GM12878 (cell line): Measurements from ENCODE around the gene ANKRD26. TPM values are rescaled to one million over a fixed set of nuclear protein-coding genes. Genes with fewer than 3 reads are reported as not detected.

Experiments used
- ATAC-seq: fragments of 200-7000 bp; cut with Tn5 transposase; 3 replicates; pipeline ENCODE4 v1.9.1; 2020; ENCODE audit warnings: mild to moderate bottlenecking, moderate library complexity
- BruUV-seq: library from RNA; stranded (reverse); fragments of 400-500 nt; replicated peaks from 2 replicates; lab custom pipeline; 2021; lab: Mats Ljungman, UMichigan
- CTCF ChIA-PET: fragments of 300-600 bp; sonication (Branson Sonifier 250); formaldehyde crosslinking; extraction: SDS; loops from one replicate; lab custom pipeline; 2021; ENCODE audit warnings: inconsistent platforms; lab: Yijun Ruan, JAX
- POLR2A ChIA-PET: fragments of 350-600 bp; formaldehyde crosslinking; extraction: SDS; loops from one replicate; lab custom pipeline; 2021; ENCODE audit warnings: inconsistent platforms; lab: Charles Lee
- RAD21 ChIA-PET: fragments of 300-600 bp; sonication (Branson Sonifier 250); formaldehyde crosslinking; loops from one replicate; lab custom pipeline; 2023; ENCODE audit warnings: antibody characterized with exemption; ENCODE audit not compliant: unreplicated experiment; lab: Charles Lee
- SMC1A ChIA-PET: fragments of 300-600 bp; sonication (Branson Sonifier 250); formaldehyde crosslinking; loops from one replicate; lab custom pipeline; 2023; ENCODE audit not compliant: unreplicated experiment, uncharacterized antibody; lab: Charles Lee
- DNase-seq: peaks from one replicate; pipeline ENCODE4 v3.0.0-alpha.2; 2011; ENCODE audit warnings: low read depth, low spot score
- FAIRE-seq: peaks from 3 replicates; lab custom pipeline; 2011; peaks lifted over from hg19 to GRCh38; lab: Jason Lieb, UNC
- H2AFZ ChIP-seq: 2 replicates; pipeline ENCODE4 v1.6.0; 2011; ENCODE audit warnings: low read depth, low read length, control low read depth; ENCODE audit not compliant: control insufficient read depth
- H3K27ac ChIP-seq: 2 replicates; pipeline ENCODE4 v1.5.1; 2011; ENCODE audit warnings: control low read depth; ENCODE audit not compliant: control insufficient read depth, insufficient read depth
- H3K27me3 ChIP-seq, 2 experiments: replicated peaks in 1 of 2; 2 replicates each; pipeline versions ENCODE4 v1.6.0 to v1.6.1; 2011; ENCODE audit warnings: low read length in 1 of 2; ENCODE audit not compliant: control insufficient read depth in 2 of 2, insufficient read depth in 2 of 2
- H3K36me3 ChIP-seq, 2 experiments: 2 replicates each; pipeline ENCODE4 v1.5.1; 2011; ENCODE audit warnings: low read length in 1 of 2; ENCODE audit not compliant: control insufficient read depth in 2 of 2, insufficient read depth in 2 of 2
- H3K4me1 ChIP-seq: 2 replicates; pipeline ENCODE4 v1.6.1; 2011; ENCODE audit warnings: mild to moderate bottlenecking, low read length, moderate library complexity, mixed read lengths; ENCODE audit not compliant: control insufficient read depth, insufficient read depth
- H3K4me2 ChIP-seq: 2 replicates; pipeline ENCODE4 v1.6.0; 2011; ENCODE audit warnings: control low read depth; ENCODE audit not compliant: control insufficient read depth, insufficient read depth
- H3K4me3 ChIP-seq: fragments of 200-600 bp; sonication (generic); 2 replicates; pipeline ENCODE4 v1.5.1; 2016
- H3K79me2 ChIP-seq: 2 replicates; pipeline ENCODE4 v1.6.0; 2011; ENCODE audit warnings: low read length; ENCODE audit not compliant: control insufficient read depth, insufficient read depth
- H3K9ac ChIP-seq: 2 replicates; pipeline ENCODE4 v1.8.0; 2011; ENCODE audit warnings: low read length, control low read depth, mixed read lengths; ENCODE audit not compliant: control insufficient read depth, insufficient read depth
- H3K9me3 ChIP-seq: replicated peaks from 3 replicates; pipeline ENCODE4 v1.5.1; 2011; ENCODE audit warnings: mild to moderate bottlenecking, low read length; ENCODE audit not compliant: control insufficient read depth, insufficient read depth
- H4K20me1 ChIP-seq: 2 replicates; pipeline ENCODE4 v1.6.0; 2011; ENCODE audit not compliant: control insufficient read depth, insufficient read depth
- CREM ChIP-seq: IDR thresholded peaks from 2 replicates; pipeline ENCODE4 v1.6.1; 2014; ENCODE audit warnings: antibody characterized with exemption, low read depth
- HCFC1 ChIP-seq: fragments of 150-350 bp; IDR thresholded peaks from 2 replicates; pipeline ENCODE4 v1.6.1; 2014; ENCODE audit warnings: low read length
- JUNB ChIP-seq: IDR thresholded peaks from 2 replicates; pipeline ENCODE4 v1.6.1; 2016; ENCODE audit warnings: antibody characterized with exemption, mild to moderate bottlenecking
- KLF5 ChIP-seq: fragments of 450-650 bp; IDR thresholded peaks from 2 replicates; pipeline ENCODE4 v1.6.1; 2014; ENCODE audit warnings: mild to moderate bottlenecking; ENCODE audit not compliant: partially characterized antibody
- LARP7 ChIP-seq: fragments of 450-650 bp; IDR thresholded peaks from 2 replicates; pipeline ENCODE4 v1.6.1; 2017; ENCODE audit warnings: mild to moderate bottlenecking
- MEF2A ChIP-seq: IDR thresholded peaks from 2 replicates; pipeline ENCODE4 v1.6.1; 2011; ENCODE audit warnings: low read depth, mild to moderate bottlenecking, low read length, moderate library complexity; ENCODE audit not compliant: insufficient read depth
- NFYA ChIP-seq: IDR thresholded peaks from 2 replicates; pipeline ENCODE4 v1.6.1; 2011; ENCODE audit warnings: low read depth, mild to moderate bottlenecking, low read length, improper control_type of control experiment, borderline replicate concordance
- NFYB ChIP-seq: IDR thresholded peaks from 2 replicates; pipeline ENCODE4 v1.6.1; 2011; ENCODE audit warnings: low read depth, mild to moderate bottlenecking, low read length, improper control_type of control experiment, moderate library complexity; ENCODE audit not compliant: insufficient read depth
- SIN3A ChIP-seq: IDR thresholded peaks from 2 replicates; pipeline ENCODE4 v1.6.1; 2012; ENCODE audit warnings: low read depth, low read length, improper control_type of control experiment
- SP1 ChIP-seq: IDR thresholded peaks from one replicate; pipeline ENCODE4 v1.6.1; 2011; ENCODE audit warnings: low read depth, low read length
- SUPT20H ChIP-seq: IDR thresholded peaks from 2 replicates; pipeline ENCODE4 v1.6.1; 2011; ENCODE audit warnings: low read depth, mild to moderate bottlenecking, low read length, moderate library complexity, borderline replicate concordance; ENCODE audit not compliant: control insufficient read depth
- TCF3 ChIP-seq: IDR thresholded peaks from 2 replicates; pipeline ENCODE4 v1.6.1; 2012; ENCODE audit warnings: low read depth, mild to moderate bottlenecking, low read length, borderline replicate concordance; ENCODE audit not compliant: insufficient read depth
- USF2 ChIP-seq: IDR thresholded peaks from 2 replicates; pipeline ENCODE4 v1.6.1; 2011; ENCODE audit warnings: low read depth, low read length, improper control_type of control experiment, borderline replicate concordance
- WRNIP1 ChIP-seq: IDR thresholded peaks from 2 replicates; pipeline ENCODE4 v1.6.1; 2011; ENCODE audit warnings: low read depth, low read length, improper control_type of control experiment, borderline replicate concordance
- ZSCAN29 ChIP-seq: fragments of 450-650 bp; IDR thresholded peaks from 2 replicates; pipeline ENCODE4 v1.6.1; 2017; ENCODE audit warnings: mild to moderate bottlenecking, moderate library complexity
- WGBS: methylation state at CpG from one replicate; pipeline ENCODE4 v1.1.6; 2016; ENCODE audit warnings: low lambda C conversion rate; ENCODE audit not compliant: insufficient replicate concordance, insufficient coverage; ENCODE audit errors: missing lambda C conversion rate; 5-methylcytosine and 5-hydroxymethylcytosine counted together
- in situ Hi-C: fragments of 300-500 bp; cut with MboI; formaldehyde crosslinking; loops from 9 replicates; pipeline ENCODE4 v1.14.3; 2018; ENCODE audit warnings: mixed read lengths
- intact Hi-C: fragments of 100-400 bp; cut with micrococcal nuclease; formaldehyde crosslinking; loops from one replicate; pipeline ENCODE4 v1.14.2; 2022; ENCODE audit not compliant: unreplicated experiment
- polyA plus RNA-seq, 11 experiments: library from polyadenylated mRNA; depleted of rRNA in 4 of 11; unstranded in 6 of 11; stranded (reverse) in 5 of 11; fragments of >200 nt; fragmentation: Nextera tagmentation in 4 of 11; fragmentation: Illumina TruSeq in 1 of 11; extraction: Ambion mirVana in 4 of 11; extraction: Trizol in 1 of 11; gene quantifications; 1 replicate in 1 of 11; 2 replicates in 10 of 11; pipeline versions ENCODE4 v1.2.1 to v1.2.3, GENCODE V29; 2011 to 2016; ENCODE audit warnings: inconsistent platforms in 2 of 11, missing spikeins in 2 of 11, low read depth in 1 of 11
- total RNA-seq, 4 experiments: library from RNA; depleted of rRNA in 3 of 4; stranded (reverse); fragments of >200 nt in 3 of 4; fragmentation: Illumina TruSeq in 1 of 4; extraction: Trizol in 1 of 4; gene quantifications; 2 replicates each; pipeline versions ENCODE4 v1.2.1 to v1.2.3, GENCODE V29; 2013 to 2021
- TF ChIP-seq, protein P1 (sequence below): fragments of 450-650 bp; IDR thresholded peaks from 2 replicates; pipeline ENCODE4 v1.6.1; 2016; ENCODE audit warnings: mild to moderate bottlenecking
- TF ChIP-seq, protein P2 (sequence below): IDR thresholded peaks from 2 replicates; pipeline ENCODE4 v1.6.1; 2011; ENCODE audit warnings: borderline replicate concordance, low read depth, mild to moderate bottlenecking, moderate library complexity, mixed read lengths, low read length; ENCODE audit not compliant: insufficient read depth; ENCODE audit errors: extremely low read length
- TF ChIP-seq, protein P3 (sequence below): fragments of 450-650 bp; IDR thresholded peaks from 2 replicates; pipeline ENCODE4 v1.6.1; 2017; ENCODE audit warnings: low read depth, mild to moderate bottlenecking, moderate library complexity

The ANKRD26 gene
- total and polyA plus RNA-seq, 10 of the 15 experiments (the other 5 are each of a cell fraction or from before 2014, with no cell fraction given), result 2.3 to 12.0 (median 5.1) TPM

GRCh38 chr10:26977635-26978034 is 122.7 kb downstream of the ANKRD26 start:
- intact Hi-C loops (no loop called here), in situ Hi-C loops (no loop called here)
- no peak overlapping the region for H3K27ac ChIP-seq
- no peaks in the 10 kb centered on the region for H3K4me1 ChIP-seq
- no peak overlapping the region for H2AFZ ChIP-seq
- DNase-seq (no peak), ATAC-seq (no peak), FAIRE-seq (no peak)
- SMC1A ChIA-PET, result no interaction called here
- H4K20me1 ChIP-seq, result no peaks in the 10 kb centered on the region
- POLR2A ChIA-PET, result no interaction called here
- no TSS peak for BruUV-seq
- CTCF ChIA-PET, result no interaction called here
- no peak overlapping the region for H3K4me3 ChIP-seq
- no peaks in the 10 kb centered on the region for H3K27me3 ChIP-seq
- RAD21 ChIA-PET, result no interaction called here
- no peak overlapping the region for H3K4me2 ChIP-seq
- H3K36me3 ChIP-seq, result no peaks in the 10 kb centered on the region
- no peak overlapping the region for H3K9ac ChIP-seq
- no peaks in the 10 kb centered on the region for H3K79me2 ChIP-seq
- 86% methylated on average over 2 of the region's 2 CpGs for WGBS
- H3K9me3 ChIP-seq, result no peaks in the 10 kb centered on the region
- no peak for TF ChIP-seq LARP7
- TF ChIP-seq SP1, result no peak
- TF ChIP-seq NFYB, result no peak
- TF ChIP-seq CREM, result no peak
- TF ChIP-seq SUPT20H, result no peak
- TF ChIP-seq, protein P1, sequence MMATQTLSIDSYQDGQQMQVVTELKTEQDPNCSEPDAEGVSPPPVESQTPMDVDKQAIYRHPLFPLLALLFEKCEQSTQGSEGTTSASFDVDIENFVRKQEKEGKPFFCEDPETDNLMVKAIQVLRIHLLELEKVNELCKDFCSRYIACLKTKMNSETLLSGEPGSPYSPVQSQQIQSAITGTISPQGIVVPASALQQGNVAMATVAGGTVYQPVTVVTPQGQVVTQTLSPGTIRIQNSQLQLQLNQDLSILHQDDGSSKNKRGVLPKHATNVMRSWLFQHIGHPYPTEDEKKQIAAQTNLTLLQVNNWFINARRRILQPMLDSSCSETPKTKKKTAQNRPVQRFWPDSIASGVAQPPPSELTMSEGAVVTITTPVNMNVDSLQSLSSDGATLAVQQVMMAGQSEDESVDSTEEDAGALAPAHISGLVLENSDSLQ, result no peak
- TF ChIP-seq HCFC1, result no peak
- no peak for TF ChIP-seq USF2
- no peak for TF ChIP-seq NFYA
- TF ChIP-seq, protein P2, sequence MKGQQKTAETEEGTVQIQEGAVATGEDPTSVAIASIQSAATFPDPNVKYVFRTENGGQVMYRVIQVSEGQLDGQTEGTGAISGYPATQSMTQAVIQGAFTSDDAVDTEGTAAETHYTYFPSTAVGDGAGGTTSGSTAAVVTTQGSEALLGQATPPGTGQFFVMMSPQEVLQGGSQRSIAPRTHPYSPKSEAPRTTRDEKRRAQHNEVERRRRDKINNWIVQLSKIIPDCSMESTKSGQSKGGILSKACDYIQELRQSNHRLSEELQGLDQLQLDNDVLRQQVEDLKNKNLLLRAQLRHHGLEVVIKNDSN, result no peak
- no peak for TF ChIP-seq ZSCAN29
- no peak for TF ChIP-seq TCF3
- no peak for TF ChIP-seq MEF2A
- TF ChIP-seq JUNB, result no peak
- no peak for TF ChIP-seq KLF5
- TF ChIP-seq, protein P3, sequence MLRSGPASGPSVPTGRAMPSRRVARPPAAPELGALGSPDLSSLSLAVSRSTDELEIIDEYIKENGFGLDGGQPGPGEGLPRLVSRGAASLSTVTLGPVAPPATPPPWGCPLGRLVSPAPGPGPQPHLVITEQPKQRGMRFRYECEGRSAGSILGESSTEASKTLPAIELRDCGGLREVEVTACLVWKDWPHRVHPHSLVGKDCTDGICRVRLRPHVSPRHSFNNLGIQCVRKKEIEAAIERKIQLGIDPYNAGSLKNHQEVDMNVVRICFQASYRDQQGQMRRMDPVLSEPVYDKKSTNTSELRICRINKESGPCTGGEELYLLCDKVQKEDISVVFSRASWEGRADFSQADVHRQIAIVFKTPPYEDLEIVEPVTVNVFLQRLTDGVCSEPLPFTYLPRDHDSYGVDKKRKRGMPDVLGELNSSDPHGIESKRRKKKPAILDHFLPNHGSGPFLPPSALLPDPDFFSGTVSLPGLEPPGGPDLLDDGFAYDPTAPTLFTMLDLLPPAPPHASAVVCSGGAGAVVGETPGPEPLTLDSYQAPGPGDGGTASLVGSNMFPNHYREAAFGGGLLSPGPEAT, result no peak
- no peak for TF ChIP-seq WRNIP1
- TF ChIP-seq SIN3A, result no peak
